Activated naive CD4-positive, alpha-beta T cell treated with anti-CD3 and anti-CD28 coated beads for 36 hours (primary cell): ENCODE data around the gene FUNDC2. TPM values are rescaled to one million over a fixed set of nuclear protein-coding genes. Genes with fewer than 3 reads are reported as not detected.

Experiments used
- CTCF ChIA-PET: fragments of 350-600 bp; sonication (Branson Sonifier 250); formaldehyde crosslinking; loops from one replicate; lab custom pipeline; 2021; ENCODE audit warnings: antibody characterized with exemption; lab: Charles Lee
- DNase-seq: peaks from one replicate; pipeline ENCODE4 v3.0.0-alpha.2; 2020
- H3K27ac Mint-ChIP-seq: one replicate; pipeline ENCODE4 v1.8.0; 2021; ENCODE audit warnings: mild to moderate bottlenecking, mixed read lengths
- H3K27me3 Mint-ChIP-seq: one replicate; pipeline ENCODE4 v1.8.0; 2021; ENCODE audit warnings: low read depth, mixed read lengths
- H3K36me3 Mint-ChIP-seq: one replicate; pipeline ENCODE4 v1.8.0; 2021; ENCODE audit warnings: low read depth, mixed read lengths
- H3K4me1 Mint-ChIP-seq: one replicate; pipeline ENCODE4 v1.8.0; 2021; ENCODE audit warnings: low read depth, mixed read lengths
- H3K4me3 Mint-ChIP-seq: one replicate; pipeline ENCODE4 v1.8.0; 2021; ENCODE audit warnings: mild to moderate bottlenecking, moderate library complexity, mixed read lengths
- H3K9me3 Mint-ChIP-seq: one replicate; pipeline ENCODE4 v1.8.0; 2021; ENCODE audit warnings: mixed read lengths
- intact Hi-C: fragments of 100-400 bp; cut with micrococcal nuclease; formaldehyde crosslinking; loops from one replicate; pipeline ENCODE4 v1.15.1; 2023
- total RNA-seq, 2 experiments: library from RNA; stranded (reverse); gene quantifications; one replicate each; pipeline ENCODE4 v1.2.3, GENCODE V29; 2021

The FUNDC2 gene
- total RNA-seq, 2 experiments from 2014 or later = 94.3 to 95.5 TPM

DNA sequence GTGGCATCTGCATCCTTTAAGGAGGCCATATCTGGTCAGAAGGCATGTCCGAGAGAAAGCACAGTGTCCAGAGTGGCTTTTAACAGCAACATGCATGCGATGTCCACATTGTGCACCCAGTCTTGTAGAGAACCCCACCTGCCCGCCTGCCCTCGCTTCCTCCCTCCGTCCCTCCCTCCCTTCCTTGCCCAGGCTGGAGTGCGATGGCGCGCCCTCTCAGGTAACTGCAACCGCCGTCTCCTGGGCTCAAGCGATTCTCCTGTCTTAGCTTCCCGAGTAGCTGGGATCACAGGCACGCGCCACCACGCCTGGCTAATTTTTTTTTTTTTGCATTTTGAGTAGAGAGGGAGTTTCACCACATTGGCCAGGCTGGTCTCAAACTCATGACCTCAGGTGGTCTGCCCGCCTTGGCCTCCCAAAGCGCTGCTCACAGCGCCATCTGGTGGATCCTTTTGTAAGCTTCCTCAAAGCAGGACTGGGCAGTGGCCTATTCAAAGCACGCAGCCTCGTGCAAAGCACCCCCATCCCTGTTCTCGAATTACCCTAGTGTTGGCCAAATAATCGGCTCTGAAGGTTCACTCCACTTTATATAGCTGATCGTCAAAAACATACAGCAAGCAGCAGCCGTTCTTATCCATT, 59.7 kb downstream of the FUNDC2 start:
- CTCF ChIA-PET = interaction anchor here (0.6 to 2.0 kb wide), 8 partner anchors 8 to 168 kb away, joined by 3 to 15 read pairs (median 5); no protein-coding TSS in a partner anchor
- DNase-seq = peak; percentile 51
- H3K9me3 Mint-ChIP-seq = no peaks in the 10 kb centered on the region
- no peaks in the 10 kb centered on the region for H3K27me3 Mint-ChIP-seq
- H3K4me3 Mint-ChIP-seq = no peak overlapping the region
- no peaks in the 10 kb centered on the region for H3K4me1 Mint-ChIP-seq
- intact Hi-C loops = loop anchor here (1.0 kb wide), 2 partner anchors 105 to 168 kb away; no protein-coding TSS in a partner anchor
- H3K36me3 Mint-ChIP-seq = peaks cover 8% of the 10 kb centered on the region
- H3K27ac Mint-ChIP-seq = no peak overlapping the region

DNA sequence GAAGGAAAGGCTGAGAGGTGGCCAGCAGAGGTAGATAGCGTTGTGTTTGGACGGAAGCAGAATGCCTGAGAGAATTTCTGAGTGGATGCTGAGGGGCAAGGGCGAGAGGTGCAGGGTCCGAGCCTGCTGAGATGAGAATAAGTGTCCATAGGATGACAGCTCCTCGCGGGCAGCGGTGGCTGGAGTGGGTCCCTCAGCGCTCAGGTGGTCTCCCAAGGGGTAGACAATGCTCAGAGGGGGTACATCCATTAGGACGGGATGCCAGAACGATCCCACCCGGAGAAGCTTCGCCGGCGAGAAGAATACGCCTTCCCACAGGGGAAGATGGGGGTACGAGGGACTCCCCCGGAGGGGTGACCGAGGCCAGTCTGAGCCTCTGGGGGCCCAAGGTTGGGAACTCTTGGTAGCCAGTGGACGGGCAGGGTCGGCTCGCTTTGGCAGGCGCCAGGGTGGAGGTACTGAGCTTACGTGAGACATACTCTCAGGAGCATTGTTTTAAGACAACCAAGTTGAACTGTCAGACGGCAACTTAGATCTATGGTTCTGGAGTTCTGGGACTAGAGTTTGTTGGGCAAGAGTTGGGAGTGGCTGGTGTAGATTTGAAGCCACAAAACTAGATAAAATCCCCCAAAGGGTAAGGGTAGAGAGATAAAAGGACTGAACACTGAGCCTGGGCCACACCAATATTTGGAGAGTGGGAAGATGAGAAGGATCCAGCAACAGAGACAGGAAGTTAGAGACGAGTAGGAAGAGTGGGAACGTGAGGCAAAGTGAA, 60.5 kb downstream of the FUNDC2 start:
- Mint-ChIP-seq H3K9me3 (no peaks in the 10 kb centered on the region), H3K36me3 (peaks cover 8% of the 10 kb centered on the region), H3K27me3 (no peaks in the 10 kb centered on the region), H3K4me3 (no peak overlapping the region), H3K4me1 (no peaks in the 10 kb centered on the region), H3K27ac (no peak overlapping the region)
- CTCF ChIA-PET = interaction anchor here (0.8 to 1.6 kb wide), 6 partner anchors 12 to 169 kb away, joined by 3 to 15 read pairs (median 4); no protein-coding TSS in a partner anchor
- intact Hi-C loops = loop anchor here (1.0 kb wide), 2 partner anchors 106 to 169 kb away; no protein-coding TSS in a partner anchor
- no peak for DNase-seq

DNA sequence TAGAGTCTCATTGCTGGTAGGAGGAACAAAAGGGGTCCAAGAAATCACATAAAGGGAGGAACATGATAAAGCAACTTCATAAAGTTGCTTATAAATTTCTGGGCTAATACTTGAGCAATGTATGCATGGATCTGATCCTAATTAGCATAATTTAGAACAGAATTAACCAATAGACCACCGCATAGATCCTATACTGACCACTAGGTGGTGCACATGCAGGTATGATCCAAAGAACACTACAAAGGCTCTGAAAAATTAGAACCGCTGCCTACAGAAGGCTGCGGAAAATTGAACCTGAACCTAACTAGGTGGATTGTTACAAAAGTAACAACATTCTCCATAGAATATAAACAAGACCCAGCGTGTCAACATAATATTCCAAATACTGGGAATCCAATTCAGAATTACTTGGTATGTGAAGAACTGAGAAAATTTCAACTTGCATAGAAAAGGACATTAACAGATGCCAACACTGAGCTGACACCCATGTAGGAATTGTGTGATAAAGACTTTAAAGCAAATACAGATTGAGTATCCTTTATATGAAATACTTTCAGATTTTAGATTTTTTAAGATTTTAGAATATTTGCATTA, 67.9 kb downstream of the FUNDC2 start:
- H3K4me3 Mint-ChIP-seq = no peak overlapping the region
- no peaks in the 10 kb centered on the region for H3K9me3 Mint-ChIP-seq
- no peak overlapping the region for H3K27ac Mint-ChIP-seq
- intact Hi-C loops = loop anchor here (1.0 to 2.0 kb wide), 3 partner anchors 55 to 726 kb away; no protein-coding TSS in a partner anchor
- no peaks in the 10 kb centered on the region for H3K27me3 Mint-ChIP-seq
- peaks cover 11% of the 10 kb centered on the region for H3K36me3 Mint-ChIP-seq
- CTCF ChIA-PET = interaction anchor here (0.7 to 2.0 kb wide), 8 partner anchors 8 to 177 kb away, joined by 3 to 6 read pairs (median 4); partner anchors contain the start of gene VBP1
- DNase-seq = peak; percentile 32
- no peaks in the 10 kb centered on the region for H3K4me1 Mint-ChIP-seq

DNA sequence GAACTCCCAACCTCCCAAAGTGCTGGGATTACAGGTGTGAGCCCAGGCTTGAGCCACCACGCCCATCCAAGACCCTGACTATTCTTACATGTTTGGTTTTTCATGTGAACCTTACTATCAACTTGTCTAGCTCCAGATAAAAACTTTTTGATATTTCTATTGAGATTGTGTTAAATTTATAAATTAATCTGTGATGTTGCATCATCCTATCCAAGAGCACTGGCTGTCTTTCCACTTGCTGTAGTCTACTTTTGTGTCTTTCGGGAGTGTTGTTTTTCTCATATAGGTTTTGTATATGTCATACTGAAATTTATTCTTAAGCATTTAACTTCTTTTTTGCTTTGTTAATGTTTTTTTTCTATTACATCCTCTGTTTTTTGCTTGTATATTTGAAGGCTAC, 79.3 kb downstream of the FUNDC2 start:
- intact Hi-C loops = no loop called here
- Mint-ChIP-seq H3K27me3 (no peaks in the 10 kb centered on the region), H3K36me3 (peaks cover 11% of the 10 kb centered on the region), H3K9me3 (no peaks in the 10 kb centered on the region), H3K27ac (no peak overlapping the region), H3K4me1 (peaks cover 25% of the 10 kb centered on the region), H3K4me3 (no peak overlapping the region)
- no peak for DNase-seq
- CTCF ChIA-PET = no interaction called here

DNA sequence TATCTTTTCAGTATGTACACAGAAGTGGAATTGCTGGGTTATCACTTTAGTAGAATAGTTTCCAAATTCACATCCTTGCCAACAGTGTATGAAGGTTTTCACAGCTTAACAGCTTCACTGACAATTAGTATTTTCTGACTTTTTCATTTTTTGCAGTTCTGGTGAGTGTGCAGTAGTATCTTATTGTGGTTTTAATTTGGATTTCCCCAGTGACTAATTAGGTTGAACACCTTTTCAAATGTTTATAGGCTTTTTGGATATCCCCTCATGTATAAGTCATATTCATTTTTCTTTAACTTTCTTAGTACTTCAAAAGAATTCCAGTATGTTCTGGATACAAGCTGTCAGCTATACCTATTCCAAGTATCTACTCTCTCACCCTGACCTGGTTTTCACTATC, 81.8 kb downstream of the FUNDC2 start:
- no peak for DNase-seq
- CTCF ChIA-PET = interaction anchor here (1.5 kb wide), 1 partner anchor 14 kb away, joined by 6 read pairs; no protein-coding TSS in a partner anchor
- no peaks in the 10 kb centered on the region for H3K9me3 Mint-ChIP-seq
- intact Hi-C loops = loop anchor here (1.0 kb wide), 2 partner anchors 37 to 81 kb away; partner anchors contain the start of genes BRCC3, CMC4 and MTCP1
- peak overlapping the region; percentile 56 for H3K27ac Mint-ChIP-seq
- H3K4me1 Mint-ChIP-seq = peaks cover 18% of the 10 kb centered on the region
- no peak overlapping the region for H3K4me3 Mint-ChIP-seq
- no peaks in the 10 kb centered on the region for H3K27me3 Mint-ChIP-seq
- H3K36me3 Mint-ChIP-seq = peaks cover 11% of the 10 kb centered on the region

Other genes with a start within 250 kb of the FUNDC2 start
- gene MPP1, start 221.4 kb upstream of the FUNDC2 start, total RNA-seq = 10 to 100 TPM; 23.9 to 24.3 TPM
- gene SMIM9, start 192.2 kb upstream of the FUNDC2 start, total RNA-seq = not detected
- 10 to 100 TPM; 33.7 to 35.0 TPM for gene F8A1, start 140.5 kb upstream of the FUNDC2 start, total RNA-seq
- 1 to 10 TPM; 4.1 to 4.6 TPM for gene F8, start 4.1 kb upstream of the FUNDC2 start, total RNA-seq
- 1 to 10 TPM; 5.8 to 7.7 TPM for gene CMC4, start 44.3 kb downstream of the FUNDC2 start, total RNA-seq
- gene MTCP1, start 44.3 kb downstream of the FUNDC2 start, total RNA-seq = 10 to 100 TPM; 15.0 to 19.3 TPM
- gene BRCC3, start 44.7 kb downstream of the FUNDC2 start, total RNA-seq = 10 to 100 TPM; 15.4 to 17.9 TPM
- 100 to 1,000 TPM; 106 to 110 TPM for gene VBP1, start 189.6 kb downstream of the FUNDC2 start, total RNA-seq
- gene RAB39B, start 237.6 kb downstream of the FUNDC2 start, total RNA-seq = 10 to 100 TPM; 11.6 to 13.0 TPM